Epithelial cell of proximal tubule (primary cell): ENCODE data around the gene ATP13A3. TPM values are rescaled to one million over a fixed set of nuclear protein-coding genes. Genes with fewer than 3 reads are reported as not detected.

Source experiments
- DNase-seq: peaks from one replicate; pipeline ENCODE4 v3.0.0-alpha.2; 2011; ENCODE audit warnings: low read depth
- H3K4me3 ChIP-seq: 2 replicates; pipeline ENCODE4 v1.5.1; 2011; ENCODE audit warnings: low read depth, mild to moderate bottlenecking, low read length
- CTCF ChIP-seq: conservative IDR thresholded peaks from 2 replicates; pipeline ENCODE4 v1.5.1; 2012; ENCODE audit warnings: low read depth, mild to moderate bottlenecking, low read length
- total RNA-seq: library from RNA; depleted of rRNA; stranded (reverse); fragments of >200 nt; gene quantifications from 2 replicates; pipeline ENCODE4 v1.2.3, GENCODE V29; 2015

The ATP13A3 gene
- total RNA-seq, 1 donor from 2014 or later, result 88.1 TPM

DNA sequence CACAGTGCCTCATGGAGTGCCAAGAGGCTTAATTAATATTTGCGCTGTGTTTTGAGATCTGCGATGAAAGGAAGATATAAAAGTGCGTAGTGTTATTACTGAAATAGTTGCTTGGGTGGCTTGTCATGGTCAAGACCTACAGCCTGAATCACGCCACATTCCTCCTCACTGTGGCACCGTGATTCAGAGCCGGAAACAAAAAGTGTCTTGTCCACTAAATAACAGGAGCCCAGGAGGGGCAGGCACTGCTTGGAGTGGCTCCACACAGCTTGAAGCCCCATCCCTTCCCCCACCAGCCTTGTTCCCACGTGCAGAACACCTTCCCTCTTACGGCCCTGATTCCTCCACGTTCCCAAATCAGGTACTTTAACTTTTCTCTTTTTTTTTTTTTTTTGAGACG lies 116.0 kb downstream of the ATP13A3 start:
- H3K4me3 ChIP-seq, result no peak overlapping the region
- DNase-seq, result no peak
- no peak for TF ChIP-seq CTCF

DNA sequence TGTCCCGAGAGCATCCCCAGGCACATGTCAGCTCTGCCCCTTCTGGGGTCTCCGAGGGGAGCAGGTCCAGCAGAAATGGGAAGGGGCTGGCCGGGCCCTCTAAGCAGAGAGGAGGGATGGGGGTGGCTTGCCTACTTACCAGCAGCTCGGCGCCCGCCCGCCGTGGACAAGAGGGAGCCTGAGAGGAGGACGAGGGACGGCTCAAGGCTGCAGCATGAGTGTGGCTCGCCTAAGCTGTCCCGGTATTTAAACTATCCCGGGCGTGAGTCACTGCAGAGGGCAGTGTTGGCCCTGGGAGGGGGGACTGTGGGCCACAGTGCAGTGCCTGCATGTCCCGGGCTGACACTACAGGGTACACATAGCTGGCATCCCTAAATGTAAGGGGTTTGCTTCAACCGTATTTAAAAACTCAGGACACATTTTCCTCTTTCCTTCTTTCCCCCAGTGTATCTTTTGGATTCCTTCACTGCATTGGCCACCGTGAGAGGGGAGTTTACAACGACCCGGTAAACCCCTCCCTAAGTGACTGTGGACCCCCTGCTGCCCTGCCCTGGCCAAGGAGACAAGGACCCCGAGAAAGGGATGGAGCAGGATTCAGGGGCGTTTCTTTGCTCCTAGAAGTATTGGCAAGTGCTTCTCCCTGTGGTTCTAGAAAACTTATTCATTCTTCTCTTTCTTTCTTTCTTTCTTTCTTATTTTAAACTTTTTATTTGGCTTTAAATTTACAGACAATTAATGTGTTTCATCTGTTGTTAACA lies 117.1 kb downstream of the ATP13A3 start, which contains the start of gene LRRC15:
TSS of gene LRRC15 (minus strand) at position 222 of the 758 bp plus-strand sequence. CDS start 8,700 bp downstream, outside the sequence.
- no peak within 1 kb of the TSS for H3K4me3 ChIP-seq
- no peak for DNase-seq
- TF ChIP-seq CTCF, result no peak

DNA sequence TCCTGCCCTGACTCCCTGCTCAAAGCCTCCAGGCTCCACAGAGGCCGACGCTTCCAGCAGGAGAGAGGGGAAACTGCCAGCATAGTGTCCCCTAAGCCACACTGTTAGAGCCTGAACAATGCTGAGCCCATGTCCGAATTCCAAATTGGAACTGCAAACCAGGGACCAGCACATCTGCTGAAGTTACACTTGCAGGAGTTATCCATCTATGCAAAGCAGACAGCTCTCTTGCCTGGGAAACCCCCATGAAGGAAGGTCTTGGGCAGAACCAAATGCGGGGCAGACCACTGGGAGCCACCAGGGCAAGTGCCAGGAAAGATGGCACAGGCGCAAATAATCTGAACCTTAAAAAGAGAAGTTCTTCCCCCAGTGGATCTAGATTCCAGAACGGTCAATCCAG lies 117.9 kb downstream of the ATP13A3 start:
- no peak overlapping the region for H3K4me3 ChIP-seq
- no peak for DNase-seq
- no peak for TF ChIP-seq CTCF

- no peak for DNase-seq
- no peak for TF ChIP-seq CTCF
- H3K4me3 ChIP-seq, result no peak overlapping the region
These were observed 118.6 kb downstream of the ATP13A3 start for GRCh38 chr3:194367992-194368841.

GRCh38 chr3:194365978-194366490 lies 120.8 kb downstream of the ATP13A3 start:
- no peak for DNase-seq
- no peak overlapping the region for H3K4me3 ChIP-seq
- TF ChIP-seq CTCF, result no peak

- no peak overlapping the region for H3K4me3 ChIP-seq
- no peak for DNase-seq
These were observed 121.3 kb downstream of the ATP13A3 start for GRCh38 chr3:194365526-194365925.

More at GRCh38 chr3:194365526-194365925, 121.3 kb downstream of the ATP13A3 start:
- TF ChIP-seq CTCF, result no peak
